Small intestine (tissue), 16 donors: Measurements from ENCODE around the gene MOSPD3. TPM values are rescaled to one million over a fixed set of nuclear protein-coding genes. Genes with fewer than 3 reads are reported as not detected.
"Not testable (repeated sequence)": the region's sequence is repeated elsewhere in the genome, so short reads cannot be mapped to it uniquely, and the experiment has no call there.

Experiments
- DNase-seq, 2 donors: peaks; one replicate each; pipeline versions ENCODE4 v3.0.0 to v3.0.0-alpha.2; 2013
- FAIRE-seq: peaks from 2 replicates; lab custom pipeline; 2012; peaks lifted over from hg19 to GRCh38; lab: Jason Lieb, UNC
- H3K27ac ChIP-seq, 3 donors: one replicate each; pipeline ENCODE4 v1.5.1; 2013; ENCODE audit warnings: low read length in 2 of 3, mild to moderate bottlenecking in 2 of 3, control low read depth in 1 of 3, inconsistent platforms in 1 of 3, low read depth in 1 of 3, moderate library complexity in 1 of 3
- H3K27me3 ChIP-seq, 3 donors: one replicate each; pipeline ENCODE4 v1.6.1; 2013; ENCODE audit warnings: low read length in 3 of 3, inconsistent platforms in 1 of 3; ENCODE audit not compliant: control insufficient read depth in 3 of 3, insufficient read depth in 3 of 3
- H3K36me3 ChIP-seq, 3 donors: one replicate each; pipeline ENCODE4 v1.6.1; 2013; ENCODE audit warnings: low read length in 3 of 3, inconsistent platforms in 1 of 3, low read depth in 1 of 3, mild to moderate bottlenecking in 1 of 3, moderate library complexity in 1 of 3; ENCODE audit not compliant: control insufficient read depth in 3 of 3, insufficient read depth in 2 of 3
- H3K4me1 ChIP-seq, 3 donors: one replicate each; pipeline ENCODE4 v1.6.1; 2013; ENCODE audit warnings: low read length in 2 of 3, inconsistent platforms in 1 of 3, low read depth in 1 of 3, mild to moderate bottlenecking in 1 of 3, moderate library complexity in 1 of 3; ENCODE audit not compliant: control insufficient read depth in 3 of 3, insufficient read depth in 2 of 3
- H3K4me3 ChIP-seq, 3 donors: one replicate each; pipeline ENCODE4 v1.5.1; 2013; ENCODE audit warnings: low read length in 3 of 3, control low read depth in 1 of 3, inconsistent platforms in 1 of 3, low read depth in 1 of 3, mild to moderate bottlenecking in 1 of 3, moderate library complexity in 1 of 3
- H3K9me3 ChIP-seq, 2 donors: one replicate each; pipeline ENCODE4 v1.6.1; 2013; ENCODE audit warnings: low read depth in 1 of 2, low read length in 1 of 2; ENCODE audit not compliant: control insufficient read depth in 2 of 2, insufficient read depth in 1 of 2
- WGBS, 3 donors: extraction: QIAGEN DNeasy Blood & Tissue Kit; methylation state at CpG; one replicate each; pipeline ENCODE4 v1.1.7; 2013; 5-methylcytosine and 5-hydroxymethylcytosine counted together
- long read RNA-seq, 10 donors: transcript quantifications; one replicate each; lab custom pipeline, GENCODE V29; 2026
- polyA plus RNA-seq, 4 donors: library from polyadenylated mRNA; stranded (reverse) in 3 of 4; unstranded in 1 of 4; fragments of 200-250 nt in 3 of 4; fragments of 120-200 nt in 1 of 4; gene quantifications; one replicate each; pipeline versions ENCODE4 v1.2.1 to v1.2.3, GENCODE V29; 2013
- donor health status: healthy with polysubstance abuse.
- donor health status: control.
- donor health status: control.
- donor health status: Bipolar disorder and iron deficiency.
- donor health status: healthy.

Gene MOSPD3
- 10 to 100 TPM in 3 of 4 donors, 1 to 10 TPM in 1; 8.4 to 14.9 (median 10.6) TPM for polyA plus RNA-seq
- long read RNA-seq, donor 1, transcript MOSPD3-203 (5 exons, 1,191 nt), result major isoform, 9 of 17 reads
- long read RNA-seq, donor 1, partial matches to known transcripts, result 0 of 17 reads
- long read RNA-seq, donor 1, other reads (novel, unspliced or antisense), result 0 of 17 reads
- long read RNA-seq, donor 2, partial matches to known transcripts, result 0 of 2 reads
- long read RNA-seq, donor 2, other reads (novel, unspliced or antisense), result 0 of 2 reads
- long read RNA-seq, donor 3, transcript MOSPD3-203 (5 exons, 1,191 nt), result major isoform, 5 of 9 reads
- long read RNA-seq, donor 3, partial matches to known transcripts, result 0 of 9 reads
- long read RNA-seq, donor 3, other reads (novel, unspliced or antisense), result 0 of 9 reads
- long read RNA-seq, donor 4, result 0 reads
- long read RNA-seq, donor 5, partial matches to known transcripts, result 0 of 1 reads
- long read RNA-seq, donor 5, other reads (novel, unspliced or antisense), result 0 of 1 reads
- long read RNA-seq, donor 6, partial matches to known transcripts, result 0 of 3 reads
- long read RNA-seq, donor 6, other reads (novel, unspliced or antisense), result 0 of 3 reads
- long read RNA-seq, donor 7, transcript MOSPD3-203 (5 exons, 1,191 nt), result major isoform, 14 of 18 reads
- long read RNA-seq, donor 7, partial matches to known transcripts, result 0 of 18 reads
- long read RNA-seq, donor 7, other reads (novel, unspliced or antisense), result 0 of 18 reads
- long read RNA-seq, donor 8, transcript MOSPD3-203 (5 exons, 1,191 nt), result major isoform, 6 of 7 reads
- long read RNA-seq, donor 8, partial matches to known transcripts, result 0 of 7 reads
- long read RNA-seq, donor 8, other reads (novel, unspliced or antisense), result 0 of 7 reads
- long read RNA-seq, donor 9, partial matches to known transcripts, result 0 of 1 reads
- long read RNA-seq, donor 9, other reads (novel, unspliced or antisense), result 0 of 1 reads
- long read RNA-seq, donor 10, transcript MOSPD3-203 (5 exons, 1,191 nt), result major isoform, 7 of 9 reads
- long read RNA-seq, donor 10, partial matches to known transcripts, result 0 of 9 reads
- long read RNA-seq, donor 10, other reads (novel, unspliced or antisense), result 0 of 9 reads

GRCh38 chr7:100611983-100612729 is at the start of gene MOSPD3:
MOSPD3 (plus strand) TSS chr7:100612540; CDS start chr7:100612792, 252 bp downstream.
- H3K36me3 ChIP-seq, result peaks cover 0 to 14% (median 3%) of the 10 kb centered on the region in 3 donors
- H3K4me3 ChIP-seq, result peak within 1 kb of the TSS; percentile 47 to 76 (median 76)
- 0% methylated on average over 54 to 61 of the region's 61 CpGs for WGBS, 3 donors
- H3K9me3 ChIP-seq, result no peaks in the 10 kb centered on the region
- peaks cover 0 to 6% (median 2%) of the 10 kb centered on the region in 3 donors for H3K4me1 ChIP-seq
- DNase-seq, result peak; percentile 99 to 100
- peaks cover 0 to 5% (median 0%) of the 10 kb centered on the region in 3 donors for H3K27me3 ChIP-seq
- FAIRE-seq, result no peak
- H3K27ac ChIP-seq, result peak within 1 kb of the TSS; percentile 90 to 94 (median 93)

GRCh38 chr7:100563100-100563564 is 49.2 kb upstream of the MOSPD3 start:
- peaks cover 0 to 8% (median 5%) of the 10 kb centered on the region in 3 donors for H3K4me1 ChIP-seq
- H3K36me3 ChIP-seq, result peaks cover 0 to 75% (median 4%) of the 10 kb centered on the region in 3 donors
- no peaks in the 10 kb centered on the region for H3K27me3 ChIP-seq
- no peaks in the 10 kb centered on the region for H3K9me3 ChIP-seq
- WGBS, 3 donors, result 93 to 97% (median 93%) methylated on average over 8 of the region's 8 CpGs
- DNase-seq (no peak), FAIRE-seq (no peak)
- H3K27ac ChIP-seq, result no peak overlapping the region
- H3K4me3 ChIP-seq, result no peak overlapping the region

GRCh38 chr7:100563809-100564400 is 48.4 kb upstream of the MOSPD3 start:
- H3K36me3 ChIP-seq, result peaks cover 0 to 70% (median 4%) of the 10 kb centered on the region in 3 donors
- 37 to 44% (median 42%) methylated on average over 12 of the region's 12 CpGs for WGBS, 3 donors
- H3K27me3 ChIP-seq, result no peaks in the 10 kb centered on the region
- no peaks in the 10 kb centered on the region for H3K9me3 ChIP-seq
- no peak overlapping the region for H3K4me3 ChIP-seq
- peak; percentile 71 to 79 for DNase-seq
- no peak overlapping the region for H3K27ac ChIP-seq
- FAIRE-seq, result no peak
- peaks cover 3 to 15% (median 12%) of the 10 kb centered on the region in 3 donors for H3K4me1 ChIP-seq

GRCh38 chr7:100564405-100564804 is 47.9 kb upstream of the MOSPD3 start:
- H3K27me3 ChIP-seq, FAIRE-seq, DNase-seq, H3K4me3 ChIP-seq, H3K27ac ChIP-seq, H3K9me3 ChIP-seq: not testable (repeated sequence)
- WGBS, 3 donors, result 86 to 93% (median 92%) methylated on average over 5 to 6 of the region's 6 CpGs
- H3K36me3 ChIP-seq, result peaks cover 0 to 70% (median 4%) of the 10 kb centered on the region in 3 donors
- peaks cover 3 to 20% (median 14%) of the 10 kb centered on the region in 3 donors for H3K4me1 ChIP-seq

GRCh38 chr7:100565133-100565571 is 47.2 kb upstream of the MOSPD3 start:
- H3K4me3 ChIP-seq, result no peak overlapping the region
- FAIRE-seq (no peak), DNase-seq (no peak)
- H3K4me1 ChIP-seq, result peaks cover 3 to 25% (median 14%) of the 10 kb centered on the region in 3 donors
- 94 to 96% (median 95%) methylated on average over 11 of the region's 11 CpGs for WGBS, 3 donors
- no peaks in the 10 kb centered on the region for H3K9me3 ChIP-seq
- H3K27ac ChIP-seq, result no peak overlapping the region
- peaks cover 0 to 66% (median 4%) of the 10 kb centered on the region in 3 donors for H3K36me3 ChIP-seq
- no peaks in the 10 kb centered on the region for H3K27me3 ChIP-seq

GRCh38 chr7:100566018-100566531 is 46.3 kb upstream of the MOSPD3 start:
- Histone ChIP-seq H3K4me3 (no peak overlapping the region), H3K4me1 (peaks cover 3 to 34% (median 14%) of the 10 kb centered on the region in 3 donors), H3K27ac (no peak overlapping the region), H3K9me3 (no peaks in the 10 kb centered on the region), H3K36me3 (peaks cover 0 to 60% (median 4%) of the 10 kb centered on the region in 3 donors), H3K27me3 (no peaks in the 10 kb centered on the region)
- WGBS, 3 donors, result 82 to 87% (median 83%) methylated on average over 6 of the region's 6 CpGs
- DNase-seq, result no peak
- FAIRE-seq, result no peak

GRCh38 chr7:100567031-100567730 is 45.2 kb upstream of the MOSPD3 start:
- no peaks in the 10 kb centered on the region for H3K27me3 ChIP-seq
- no peaks in the 10 kb centered on the region for H3K9me3 ChIP-seq
- H3K4me3 ChIP-seq, result no peak overlapping the region
- WGBS, 3 donors, result 73 to 79% (median 78%) methylated on average over 12 of the region's 12 CpGs
- peaks cover 3 to 36% (median 14%) of the 10 kb centered on the region in 3 donors for H3K4me1 ChIP-seq
- peaks cover 0 to 53% (median 4%) of the 10 kb centered on the region in 3 donors for H3K36me3 ChIP-seq
- H3K27ac ChIP-seq, result no peak overlapping the region
- FAIRE-seq (no peak), DNase-seq (no peak)
